K562 (cell line): ENCODE data around the gene TMED4. TPM values are rescaled to one million over a fixed set of nuclear protein-coding genes. Genes with fewer than 3 reads are reported as not detected.

Experiments used
- ASH1L ChIP-seq: fragments of 450-650 bp; IDR thresholded peaks from 2 replicates; pipeline ENCODE4 v1.6.1; 2018; ENCODE audit warnings: borderline replicate concordance, mild to moderate bottlenecking, low read depth; ENCODE audit not compliant: partially characterized antibody
- CEBPG ChIP-seq, 3 experiments: fragments of 200-800 bp in 1 of 3; sonication (Bioruptor generic) in 1 of 3; sonication (generic) in 1 of 3; formaldehyde crosslinking in 1 of 3; IDR thresholded peaks in 2 of 3; conservative IDR thresholded peaks in 1 of 3; 2 replicates each; pipeline versions ENCODE4 v1.6.1 to v1.8.0; 2016 to 2022; ENCODE audit warnings: missing compliant biosample characterization in 2 of 3, missing genetic modification characterization in 2 of 3, mild to moderate bottlenecking in 1 of 3, missing genetic modification reagents in 1 of 3
- CTCF ChIP-seq, 3 experiments: IDR thresholded peaks in 2 of 3; conservative IDR thresholded peaks in 1 of 3; 2 replicates each; pipeline ENCODE4 v1.5.1; 2011 to 2012; ENCODE audit warnings: low read length in 3 of 3, mild to moderate bottlenecking in 3 of 3, control low read depth in 2 of 3, improper control_type of control experiment in 1 of 3, inconsistent platforms in 1 of 3, low read depth in 1 of 3, mixed read lengths in 1 of 3, moderate library complexity in 1 of 3; ENCODE audit not compliant: insufficient read depth in 2 of 3
- E2F1 ChIP-seq: sonication (generic); formaldehyde crosslinking; IDR thresholded peaks from 2 replicates; pipeline ENCODE4 v1.8.1; 2023; ENCODE audit warnings: mild to moderate bottlenecking, missing genetic modification reagents, moderate library complexity
- HNRNPLL ChIP-seq: fragments of 200-400 bp; formaldehyde crosslinking; IDR thresholded peaks from 2 replicates; pipeline ENCODE4 v1.6.1; 2017; ENCODE audit warnings: low read length, low read depth, mild to moderate bottlenecking; ENCODE audit not compliant: poor library complexity, severe bottlenecking
- JUNB ChIP-seq: fragments of 450-650 bp; formaldehyde crosslinking; conservative IDR thresholded peaks from 2 replicates; pipeline ENCODE4 v1.4.0; 2020; ENCODE audit warnings: mild to moderate bottlenecking
- KAT7 ChIP-seq: sonication (generic); formaldehyde crosslinking; IDR thresholded peaks from 2 replicates; pipeline ENCODE4 v1.8.0; 2022; ENCODE audit warnings: missing genetic modification reagents, mild to moderate bottlenecking, borderline replicate concordance
- MAX ChIP-seq: sonication (generic); formaldehyde crosslinking; IDR thresholded peaks from 2 replicates; pipeline ENCODE4 v1.9.0; 2022; ENCODE audit warnings: mild to moderate bottlenecking, missing genetic modification reagents
- TOE1 ChIP-seq, 2 experiments: fragments of 450-650 bp in 1 of 2; sonication (generic) in 1 of 2; formaldehyde crosslinking in 1 of 2; IDR thresholded peaks; 2 replicates each; pipeline versions ENCODE4 v1.7.1 to v1.8.0; 2016 to 2022; ENCODE audit warnings: borderline replicate concordance in 2 of 2, mild to moderate bottlenecking in 2 of 2, antibody characterized with exemption in 1 of 2, inconsistent platforms in 1 of 2, low read depth in 1 of 2, missing genetic modification reagents in 1 of 2, moderate library complexity in 1 of 2
- polyA plus RNA-seq, 8 experiments: library from polyadenylated mRNA; depleted of rRNA in 4 of 8; stranded (reverse) in 5 of 8; unstranded in 3 of 8; fragments of >200 nt; fragmentation: Nextera tagmentation in 2 of 8; fragmentation: Illumina TruSeq in 1 of 8; extraction: Ambion mirVana in 2 of 8; extraction: Trizol in 1 of 8; gene quantifications; 2 replicates each; pipeline versions ENCODE4 v1.2.1 to v1.2.3, GENCODE V29; 2011 to 2014; ENCODE audit warnings: inconsistent platforms in 1 of 8, missing spikeins in 1 of 8
- total RNA-seq, 7 experiments: library from RNA; depleted of rRNA in 6 of 7; stranded (reverse); fragments of >200 nt in 6 of 7; fragmentation: Illumina TruSeq in 2 of 7; extraction: Trizol in 2 of 7; gene quantifications; 2 replicates each; pipeline versions ENCODE4 v1.2.1 to v1.2.3, GENCODE V29; 2011 to 2021; ENCODE audit warnings: low replicate concordance in 1 of 7
- TF ChIP-seq, protein P1 (sequence below): sonication (generic); formaldehyde crosslinking; IDR thresholded peaks from 2 replicates; pipeline ENCODE4 v1.8.0; 2022; ENCODE audit warnings: mild to moderate bottlenecking, missing genetic modification reagents, borderline replicate concordance
- TF ChIP-seq, protein P2 (sequence below): sonication (generic); formaldehyde crosslinking; IDR thresholded peaks from 2 replicates; pipeline ENCODE4 v1.8.0; 2022; ENCODE audit warnings: mild to moderate bottlenecking, missing genetic modification reagents

TMED4 gene
- total and polyA plus RNA-seq, 9 of the 15 experiments (the other 6 are each of a cell fraction or from before 2014, with no cell fraction given): 20.3 to 64.0 (median 42.1) TPM

- TF ChIP-seq KAT7 (CRISPR knock-in tag) (peak; percentile 29; the same call in 1 of the 2 replicates), CEBPG (CRISPR knock-in tag; IDR thresholded peaks at IDR 0.05) (no peak), CEBPG (tag; conservative IDR thresholded peaks at IDR 0.05 in 1 of 2, IDR thresholded peaks at IDR 0.05 in 1 of 2) (no peak), MAX (peak; percentile 66), CTCF (IDR thresholded peaks at IDR 0.05 in 2 of 3, conservative IDR thresholded peaks at IDR 0.05 in 1 of 3; ENCODE audit: insufficient read depth in 2 of 3, low read depth in 1 of 3, low read length in 3 of 3) (peak; percentile 86 to 97 (median 91)), HNRNPLL (peak; percentile 7), TOE1 (IDR thresholded peaks at IDR 0.05; ENCODE audit: borderline replicate concordance) (no peak), TOE1 (CRISPR knock-in tag; IDR thresholded peaks at IDR 0.05; ENCODE audit: borderline replicate concordance, low read depth) (no peak), E2F1 (CRISPR knock-in tag) (no peak), JUNB (CRISPR knock-in tag) (no peak), ASH1L (no peak)
- TF ChIP-seq, protein P1, sequence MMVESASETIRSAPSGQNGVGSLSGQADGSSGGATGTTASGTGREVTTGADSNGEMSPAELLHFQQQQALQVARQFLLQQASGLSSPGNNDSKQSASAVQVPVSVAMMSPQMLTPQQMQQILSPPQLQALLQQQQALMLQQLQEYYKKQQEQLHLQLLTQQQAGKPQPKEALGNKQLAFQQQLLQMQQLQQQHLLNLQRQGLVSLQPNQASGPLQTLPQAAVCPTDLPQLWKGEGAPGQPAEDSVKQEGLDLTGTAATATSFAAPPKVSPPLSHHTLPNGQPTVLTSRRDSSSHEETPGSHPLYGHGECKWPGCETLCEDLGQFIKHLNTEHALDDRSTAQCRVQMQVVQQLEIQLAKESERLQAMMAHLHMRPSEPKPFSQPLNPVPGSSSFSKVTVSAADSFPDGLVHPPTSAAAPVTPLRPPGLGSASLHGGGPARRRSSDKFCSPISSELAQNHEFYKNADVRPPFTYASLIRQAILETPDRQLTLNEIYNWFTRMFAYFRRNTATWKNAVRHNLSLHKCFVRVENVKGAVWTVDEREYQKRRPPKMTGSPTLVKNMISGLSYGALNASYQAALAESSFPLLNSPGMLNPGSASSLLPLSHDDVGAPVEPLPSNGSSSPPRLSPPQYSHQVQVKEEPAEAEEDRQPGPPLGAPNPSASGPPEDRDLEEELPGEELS (CRISPR knock-in tag): no peak
- TF ChIP-seq, protein P2, sequence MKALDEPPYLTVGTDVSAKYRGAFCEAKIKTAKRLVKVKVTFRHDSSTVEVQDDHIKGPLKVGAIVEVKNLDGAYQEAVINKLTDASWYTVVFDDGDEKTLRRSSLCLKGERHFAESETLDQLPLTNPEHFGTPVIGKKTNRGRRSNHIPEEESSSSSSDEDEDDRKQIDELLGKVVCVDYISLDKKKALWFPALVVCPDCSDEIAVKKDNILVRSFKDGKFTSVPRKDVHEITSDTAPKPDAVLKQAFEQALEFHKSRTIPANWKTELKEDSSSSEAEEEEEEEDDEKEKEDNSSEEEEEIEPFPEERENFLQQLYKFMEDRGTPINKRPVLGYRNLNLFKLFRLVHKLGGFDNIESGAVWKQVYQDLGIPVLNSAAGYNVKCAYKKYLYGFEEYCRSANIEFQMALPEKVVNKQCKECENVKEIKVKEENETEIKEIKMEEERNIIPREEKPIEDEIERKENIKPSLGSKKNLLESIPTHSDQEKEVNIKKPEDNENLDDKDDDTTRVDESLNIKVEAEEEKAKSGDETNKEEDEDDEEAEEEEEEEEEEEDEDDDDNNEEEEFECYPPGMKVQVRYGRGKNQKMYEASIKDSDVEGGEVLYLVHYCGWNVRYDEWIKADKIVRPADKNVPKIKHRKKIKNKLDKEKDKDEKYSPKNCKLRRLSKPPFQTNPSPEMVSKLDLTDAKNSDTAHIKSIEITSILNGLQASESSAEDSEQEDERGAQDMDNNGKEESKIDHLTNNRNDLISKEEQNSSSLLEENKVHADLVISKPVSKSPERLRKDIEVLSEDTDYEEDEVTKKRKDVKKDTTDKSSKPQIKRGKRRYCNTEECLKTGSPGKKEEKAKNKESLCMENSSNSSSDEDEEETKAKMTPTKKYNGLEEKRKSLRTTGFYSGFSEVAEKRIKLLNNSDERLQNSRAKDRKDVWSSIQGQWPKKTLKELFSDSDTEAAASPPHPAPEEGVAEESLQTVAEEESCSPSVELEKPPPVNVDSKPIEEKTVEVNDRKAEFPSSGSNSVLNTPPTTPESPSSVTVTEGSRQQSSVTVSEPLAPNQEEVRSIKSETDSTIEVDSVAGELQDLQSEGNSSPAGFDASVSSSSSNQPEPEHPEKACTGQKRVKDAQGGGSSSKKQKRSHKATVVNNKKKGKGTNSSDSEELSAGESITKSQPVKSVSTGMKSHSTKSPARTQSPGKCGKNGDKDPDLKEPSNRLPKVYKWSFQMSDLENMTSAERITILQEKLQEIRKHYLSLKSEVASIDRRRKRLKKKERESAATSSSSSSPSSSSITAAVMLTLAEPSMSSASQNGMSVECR (CRISPR knock-in tag): 0 out of 2 replicates have a peak, but pooled peaks have one; percentile 15
Measured at GRCh38 chr7:44565097-44565794, 16.8 kb downstream of the TMED4 start (continued).
